AG09309 (cell line): ENCODE results near the gene FOXQ1.

Experiments used
- DNase-seq: peaks from one replicate; pipeline ENCODE4 v3.0.0-alpha.2; 2010; ENCODE audit warnings: low read depth
- H3K4me3 ChIP-seq: 2 replicates; pipeline ENCODE4 v1.5.1; 2011; ENCODE audit warnings: mild to moderate bottlenecking, low read depth, low read length, moderate library complexity; ENCODE audit not compliant: control insufficient read depth
- CTCF ChIP-seq: IDR thresholded peaks from 2 replicates; pipeline ENCODE4 v1.5.1; 2011; ENCODE audit warnings: mild to moderate bottlenecking, low read depth, low read length, inconsistent platforms; ENCODE audit not compliant: insufficient read depth, control insufficient read depth; ENCODE audit errors: missing control alignments

Gene FOXQ1

GRCh38 chr6:1335367-1336037 lies 23.6 kb downstream of the FOXQ1 start:
- DNase-seq, result peak; percentile 83
- no peak for TF ChIP-seq CTCF
- H3K4me3 ChIP-seq, result no peak overlapping the region

GRCh38 chr6:1336246-1336843 lies 24.4 kb downstream of the FOXQ1 start:
- no peak for DNase-seq
- H3K4me3 ChIP-seq, result no peak overlapping the region
- peak; percentile 31 for TF ChIP-seq CTCF

GRCh38 chr6:1337791-1338190 lies 25.9 kb downstream of the FOXQ1 start:
- TF ChIP-seq CTCF, result no peak
- DNase-seq, result no peak
- H3K4me3 ChIP-seq, result no peak overlapping the region

GRCh38 chr6:1346101-1346500 lies 34.2 kb downstream of the FOXQ1 start:
- no peak overlapping the region for H3K4me3 ChIP-seq
- DNase-seq, result no peak
- no peak for TF ChIP-seq CTCF

GRCh38 chr6:1346558-1347091 lies 34.7 kb downstream of the FOXQ1 start:
- no peak for DNase-seq
- no peak overlapping the region for H3K4me3 ChIP-seq
- TF ChIP-seq CTCF, result no peak

- H3K4me3 ChIP-seq, result no peak overlapping the region
- TF ChIP-seq CTCF, result no peak
- DNase-seq, result no peak
Measured at GRCh38 chr6:1347161-1347560, 35.3 kb downstream of the FOXQ1 start.

GRCh38 chr6:1348675-1349074 lies 36.8 kb downstream of the FOXQ1 start:
- H3K4me3 ChIP-seq, result no peak overlapping the region
- no peak for TF ChIP-seq CTCF
- no peak for DNase-seq
